RWPE2 (cell line): ENCODE data around the gene C8B.

Experiments
- ATAC-seq: fragments of 200-7000 bp; cut with Tn5 transposase; 3 replicates; pipeline ENCODE4 v1.9.1; 2021; ENCODE audit warnings: low read depth
- DNase-seq: peaks from one replicate; pipeline ENCODE4 v3.0.0-alpha.2; 2020; ENCODE audit warnings: low spot score
- H3K27ac ChIP-seq: fragments of 450-650 bp; 2 replicates; pipeline ENCODE4 v1.5.1; 2017; ENCODE audit warnings: mild to moderate bottlenecking; ENCODE audit not compliant: poor library complexity, severe bottlenecking
- H3K27me3 ChIP-seq: fragments of 250-450 bp; sonication (Bioruptor Pico); 2 replicates; pipeline ENCODE4 v1.5.1; 2021; ENCODE audit warnings: mild to moderate bottlenecking, moderate library complexity; ENCODE audit not compliant: insufficient read depth, poor library complexity, severe bottlenecking
- H3K36me3 ChIP-seq: fragments of 250-450 bp; sonication (Bioruptor Pico); 2 replicates; pipeline ENCODE4 v1.5.1; 2020; ENCODE audit warnings: low read depth, mild to moderate bottlenecking, moderate library complexity
- H3K4me1 ChIP-seq: fragments of 250-450 bp; sonication (Bioruptor Pico); 2 replicates; pipeline ENCODE4 v1.5.1; 2021; ENCODE audit warnings: mild to moderate bottlenecking, moderate library complexity; ENCODE audit not compliant: insufficient read depth, poor library complexity, severe bottlenecking
- H3K4me3 ChIP-seq: fragments of 250-450 bp; sonication (Bioruptor Pico); 2 replicates; pipeline ENCODE4 v1.5.1; 2021; ENCODE audit warnings: mild to moderate bottlenecking, moderate library complexity; ENCODE audit not compliant: severe bottlenecking
- H3K9me3 ChIP-seq: fragments of 250-450 bp; sonication (Bioruptor Pico); 2 replicates; pipeline ENCODE4 v1.5.1; 2021; ENCODE audit warnings: mild to moderate bottlenecking, moderate library complexity; ENCODE audit not compliant: severe bottlenecking
- CTCF ChIP-seq: fragments of 450-650 bp; IDR thresholded peaks from one replicate; pipeline ENCODE4 v1.5.1; 2017; ENCODE audit warnings: mild to moderate bottlenecking, moderate library complexity; ENCODE audit not compliant: poor library complexity, severe bottlenecking

Gene C8B

GRCh38 chr1:56931211-56931610 is 34.6 kb downstream of the C8B start:
- Histone ChIP-seq H3K36me3 (no peaks in the 10 kb centered on the region), H3K4me3 (no peak overlapping the region), H3K27ac (no peak overlapping the region), H3K9me3 (no peaks in the 10 kb centered on the region), H3K4me1 (no peaks in the 10 kb centered on the region), H3K27me3 (no peaks in the 10 kb centered on the region)
- ATAC-seq (no peak), DNase-seq (no peak)
- no peak for TF ChIP-seq CTCF

DNA sequence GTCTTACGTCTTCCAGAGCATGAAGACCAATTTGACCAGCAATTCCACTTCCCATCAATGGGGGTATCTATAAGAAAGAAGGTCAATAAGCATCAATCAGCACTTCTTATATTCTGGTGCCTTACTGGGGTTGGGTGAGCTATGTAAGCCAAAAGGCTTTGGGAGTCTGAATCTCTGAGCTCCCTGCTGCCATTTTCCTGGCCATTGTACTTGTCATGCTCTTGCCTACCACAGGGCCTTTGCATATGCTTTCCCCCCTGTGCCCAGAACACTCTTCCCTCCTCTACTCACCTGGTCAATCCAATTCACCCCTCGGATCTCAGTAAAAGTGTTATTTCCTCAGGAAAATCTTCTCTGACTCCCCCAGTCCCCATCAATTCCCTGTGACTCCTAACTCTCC is 36.3 kb downstream of the C8B start:
- DNase-seq, result no peak
- TF ChIP-seq CTCF, result no peak
- Histone ChIP-seq H3K4me1 (no peaks in the 10 kb centered on the region), H3K9me3 (no peaks in the 10 kb centered on the region), H3K36me3 (no peaks in the 10 kb centered on the region), H3K27me3 (no peaks in the 10 kb centered on the region), H3K27ac (no peak overlapping the region), H3K4me3 (no peak overlapping the region)
- no peak for ATAC-seq

GRCh38 chr1:56927986-56928385 is 37.8 kb downstream of the C8B start:
- no peak overlapping the region for H3K4me3 ChIP-seq
- DNase-seq, result no peak
- H3K4me1 ChIP-seq, result no peaks in the 10 kb centered on the region
- no peaks in the 10 kb centered on the region for H3K36me3 ChIP-seq
- ATAC-seq, result no peak
- H3K27ac ChIP-seq, result no peak overlapping the region
- no peaks in the 10 kb centered on the region for H3K27me3 ChIP-seq
- no peaks in the 10 kb centered on the region for H3K9me3 ChIP-seq
- no peak for TF ChIP-seq CTCF

DNA sequence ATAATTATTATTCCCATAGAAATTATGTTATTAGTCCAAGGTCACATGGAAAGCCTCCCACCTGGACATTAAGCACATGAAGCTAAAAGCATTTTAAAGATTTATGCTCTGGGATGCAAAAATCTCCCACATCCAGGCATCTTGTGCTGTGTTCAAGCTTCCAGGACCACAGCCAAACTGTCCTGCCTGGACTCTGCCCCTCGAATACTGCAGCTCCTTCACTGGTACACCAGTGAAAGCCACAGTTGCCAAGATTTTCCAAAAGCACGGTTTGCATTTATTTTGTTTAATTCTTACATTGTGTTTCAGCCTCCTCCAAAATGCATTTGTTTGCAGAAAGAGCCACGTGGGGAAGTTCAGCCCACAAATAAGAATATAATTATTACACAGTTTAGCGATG is 38.6 kb downstream of the C8B start:
- no peaks in the 10 kb centered on the region for H3K9me3 ChIP-seq
- ATAC-seq (no peak), DNase-seq (no peak)
- H3K36me3 ChIP-seq, result no peaks in the 10 kb centered on the region
- H3K27me3 ChIP-seq, result no peaks in the 10 kb centered on the region
- no peaks in the 10 kb centered on the region for H3K4me1 ChIP-seq
- no peak overlapping the region for H3K27ac ChIP-seq
- TF ChIP-seq CTCF, result no peak
- H3K4me3 ChIP-seq, result no peak overlapping the region

DNA sequence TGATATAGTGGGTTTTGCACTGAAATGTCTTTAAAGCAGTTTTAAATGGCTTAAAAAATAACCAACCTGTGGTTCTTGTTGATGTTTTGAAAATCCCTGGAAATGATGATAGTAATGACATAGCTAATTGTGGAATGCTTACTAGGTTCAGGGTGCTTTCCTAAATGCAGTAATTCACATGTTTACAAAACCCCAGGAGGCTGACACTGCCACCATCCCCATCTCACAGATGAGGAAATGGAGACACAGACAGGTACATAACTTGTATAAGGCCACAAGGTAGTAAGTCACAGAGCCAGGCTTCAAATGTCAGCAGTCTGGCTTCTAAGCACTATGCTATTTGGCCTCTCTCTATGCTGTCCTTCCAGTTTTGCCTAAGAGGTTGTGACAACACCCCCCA is 40.6 kb downstream of the C8B start:
- DNase-seq (no peak), ATAC-seq (no peak)
- H3K27me3 ChIP-seq, result no peaks in the 10 kb centered on the region
- H3K9me3 ChIP-seq, result no peaks in the 10 kb centered on the region
- H3K4me3 ChIP-seq, result no peak overlapping the region
- H3K4me1 ChIP-seq, result no peaks in the 10 kb centered on the region
- no peak for TF ChIP-seq CTCF
- no peaks in the 10 kb centered on the region for H3K36me3 ChIP-seq
- no peak overlapping the region for H3K27ac ChIP-seq
